Activated CD8-positive, alpha-beta memory T cell treated with anti-CD3 and anti-CD28 coated beads, Interleukin-2, amount 10 ng/mL, durations not matched to agents 7 days and 5 days (primary cell): ENCODE data around the gene PES1. TPM values are rescaled to one million over a fixed set of nuclear protein-coding genes. Genes with fewer than 3 reads are reported as not detected.
"Not testable (repeated sequence)": the region's sequence is repeated elsewhere in the genome, so short reads cannot be mapped to it uniquely, and the experiment has no call there.

Source experiments
- ATAC-seq: fragments of 150-1000 bp; cut with Tn5 transposase; one replicate; pipeline ENCODE4 v1.10.0; 2021; ENCODE audit warnings: moderate library complexity
- CTCF ChIA-PET: fragments of 350-600 bp; sonication (Branson Sonifier 250); formaldehyde crosslinking; loops from one replicate; lab custom pipeline; 2021; ENCODE audit warnings: antibody characterized with exemption; lab: Charles Lee
- DNase-seq: peaks from one replicate; pipeline ENCODE4 v3.0.0-alpha.2; 2020
- H3K27ac Mint-ChIP-seq: one replicate; pipeline ENCODE4 v1.8.0; 2021; ENCODE audit warnings: mild to moderate bottlenecking, mixed read lengths
- H3K27me3 Mint-ChIP-seq: one replicate; pipeline ENCODE4 v1.8.0; 2021; ENCODE audit warnings: mixed read lengths
- H3K36me3 Mint-ChIP-seq: one replicate; pipeline ENCODE4 v1.8.0; 2021; ENCODE audit warnings: mild to moderate bottlenecking, mixed read lengths
- H3K4me1 Mint-ChIP-seq: one replicate; pipeline ENCODE4 v1.8.0; 2021; ENCODE audit warnings: mixed read lengths
- H3K4me3 Mint-ChIP-seq: one replicate; pipeline ENCODE4 v1.8.0; 2021; ENCODE audit warnings: mild to moderate bottlenecking, moderate library complexity, mixed read lengths
- H3K9me3 Mint-ChIP-seq: one replicate; pipeline ENCODE4 v1.8.0; 2022; ENCODE audit warnings: low read depth, mixed read lengths
- total RNA-seq, 2 experiments: library from RNA; stranded (reverse); gene quantifications; one replicate each; pipeline ENCODE4 v1.2.3, GENCODE V29; 2021

PES1 gene
- total RNA-seq, 2 experiments from 2014 or later: 56.2 to 91.5 TPM

- no peaks in the 10 kb centered on the region for H3K27me3 Mint-ChIP-seq
- H3K36me3 Mint-ChIP-seq: no peaks in the 10 kb centered on the region
- peaks cover 37% of the 10 kb centered on the region for H3K4me1 Mint-ChIP-seq
- H3K4me3 Mint-ChIP-seq: no peak overlapping the region
- H3K9me3 Mint-ChIP-seq: no peaks in the 10 kb centered on the region
- H3K27ac Mint-ChIP-seq: no peak overlapping the region
- CTCF ChIA-PET: interaction anchor here (0.9 to 2.6 kb wide), 8 partner anchors 10 to 804 kb away, joined by 3 to 13 read pairs (median 4); partner anchors contain the start of gene PES1
- DNase-seq (peak; percentile 64), ATAC-seq (peak; percentile 47)
These were observed 13.9 kb upstream of the PES1 start for GRCh38 chr22:30605449-30606110.

- CTCF ChIA-PET: interaction anchor here (0.7 to 1.7 kb wide), 6 partner anchors 9 to 711 kb away, joined by 3 to 7 read pairs (median 3); partner anchors contain the start of gene SEC14L2
- H3K4me1 Mint-ChIP-seq: peaks cover 36% of the 10 kb centered on the region
- no peaks in the 10 kb centered on the region for H3K36me3 Mint-ChIP-seq
These were observed 13.0 kb upstream of the PES1 start for GRCh38 chr22:30604723-30605122.

GRCh38 chr22:30603801-30604200, 12.1 kb upstream of the PES1 start:
- no peak for DNase-seq
- H3K9me3 Mint-ChIP-seq: no peaks in the 10 kb centered on the region

More at GRCh38 chr22:30604723-30605122, 13.0 kb upstream of the PES1 start:
- Mint-ChIP-seq H3K27me3 (no peaks in the 10 kb centered on the region), H3K9me3 (no peaks in the 10 kb centered on the region), H3K4me3 (no peak overlapping the region), H3K27ac (no peak overlapping the region)
- ATAC-seq (no peak), DNase-seq (no peak)

GRCh38 chr22:30602049-30602448, 10.3 kb upstream of the PES1 start:
- H3K27me3 Mint-ChIP-seq: no peaks in the 10 kb centered on the region
- no peak for DNase-seq
- H3K27ac Mint-ChIP-seq: no peak overlapping the region
- peaks cover 13% of the 10 kb centered on the region for H3K4me1 Mint-ChIP-seq
- no peak for ATAC-seq
- H3K4me3 Mint-ChIP-seq: no peak overlapping the region
- CTCF ChIA-PET: interaction anchor here (0.7 to 2.1 kb wide), 6 partner anchors 9 to 314 kb away, joined by 3 to 8 read pairs (median 3); no protein-coding TSS in a partner anchor
- no peaks in the 10 kb centered on the region for H3K9me3 Mint-ChIP-seq
- H3K36me3 Mint-ChIP-seq: no peaks in the 10 kb centered on the region

More at GRCh38 chr22:30603801-30604200, 12.1 kb upstream of the PES1 start:
- H3K4me1 Mint-ChIP-seq: peaks cover 28% of the 10 kb centered on the region
- no peaks in the 10 kb centered on the region for H3K27me3 Mint-ChIP-seq
- no peak overlapping the region for H3K27ac Mint-ChIP-seq
- CTCF ChIA-PET: interaction anchor here (0.6 to 1.7 kb wide), 4 partner anchors 11 to 712 kb away, joined by 3 to 7 read pairs (median 3); no protein-coding TSS in a partner anchor
- H3K4me3 Mint-ChIP-seq: no peak overlapping the region
- H3K36me3 Mint-ChIP-seq: no peaks in the 10 kb centered on the region
- ATAC-seq: no peak

- CTCF ChIA-PET: interaction anchor here (0.7 to 2.1 kb wide), 7 partner anchors 8 to 314 kb away, joined by 3 to 8 read pairs (median 3); no protein-coding TSS in a partner anchor
- H3K9me3 Mint-ChIP-seq: no peaks in the 10 kb centered on the region
- peaks cover 11% of the 10 kb centered on the region for H3K4me1 Mint-ChIP-seq
- no peaks in the 10 kb centered on the region for H3K36me3 Mint-ChIP-seq
- no peak for DNase-seq
- H3K27me3 Mint-ChIP-seq: no peaks in the 10 kb centered on the region
- no peak for ATAC-seq
- H3K4me3 Mint-ChIP-seq: no peak overlapping the region
- H3K27ac Mint-ChIP-seq: no peak overlapping the region
These were observed 9.8 kb upstream of the PES1 start for GRCh38 chr22:30601464-30601863.

- CTCF ChIA-PET: interaction anchor here (1.1 to 2.1 kb wide), 4 partner anchors 34 to 313 kb away, joined by 3 to 8 read pairs (median 6); no protein-coding TSS in a partner anchor
- Mint-ChIP-seq H3K27ac (no peak overlapping the region), H3K4me1 (peaks cover 7% of the 10 kb centered on the region), H3K4me3 (no peak overlapping the region), H3K36me3 (no peaks in the 10 kb centered on the region), H3K9me3 (no peaks in the 10 kb centered on the region), H3K27me3 (no peaks in the 10 kb centered on the region)
- ATAC-seq (no peak), DNase-seq (no peak)
These were observed 9.2 kb upstream of the PES1 start for GRCh38 chr22:30600921-30601320.

- Mint-ChIP-seq H3K4me1 (peaks cover 2% of the 10 kb centered on the region), H3K27ac (no peak overlapping the region), H3K27me3 (peaks cover 6% of the 10 kb centered on the region), H3K9me3 (no peaks in the 10 kb centered on the region), H3K36me3 (no peaks in the 10 kb centered on the region), H3K4me3 (no peak overlapping the region)
- no peak for ATAC-seq
- DNase-seq: no peak
- CTCF ChIA-PET: interaction anchor here (1.3 to 2.2 kb wide), 2 partner anchors 9 to 35 kb away, joined by 4 to 9 read pairs; no protein-coding TSS in a partner anchor
These were observed 7.3 kb upstream of the PES1 start for GRCh38 chr22:30598986-30599385.

- H3K4me3 Mint-ChIP-seq: no peak overlapping the region
- H3K27ac Mint-ChIP-seq: no peak overlapping the region
- ATAC-seq: no peak
- CTCF ChIA-PET: interaction anchor here (2.2 kb wide), 1 partner anchor 38 kb away, joined by 9 read pairs; no protein-coding TSS in a partner anchor
- no peaks in the 10 kb centered on the region for H3K9me3 Mint-ChIP-seq
- DNase-seq: no peak
- no peaks in the 10 kb centered on the region for H3K36me3 Mint-ChIP-seq
- peaks cover 1% of the 10 kb centered on the region for H3K4me1 Mint-ChIP-seq
- H3K27me3 Mint-ChIP-seq: peaks cover 13% of the 10 kb centered on the region
These were observed 5.2 kb upstream of the PES1 start for GRCh38 chr22:30596886-30597285.

GRCh38 chr22:30596199-30596598, 4.5 kb upstream of the PES1 start:
- DNase-seq: no peak
- CTCF ChIA-PET: interaction anchor here (0.8 to 1.2 kb wide), 2 partner anchors 8 to 10 kb away, joined by 3 to 4 read pairs; no protein-coding TSS in a partner anchor
- no peak overlapping the region for H3K27ac Mint-ChIP-seq
- ATAC-seq: no peak
- no peaks in the 10 kb centered on the region for H3K9me3 Mint-ChIP-seq
- H3K4me3 Mint-ChIP-seq: no peak overlapping the region
- H3K4me1 Mint-ChIP-seq: peaks cover 1% of the 10 kb centered on the region
- no peaks in the 10 kb centered on the region for H3K36me3 Mint-ChIP-seq
- H3K27me3 Mint-ChIP-seq: peaks cover 13% of the 10 kb centered on the region

GRCh38 chr22:30592360-30592713, 627 bp upstream of the PES1 start:
- H3K4me1 Mint-ChIP-seq, H3K27ac Mint-ChIP-seq, H3K36me3 Mint-ChIP-seq, ATAC-seq, H3K4me3 Mint-ChIP-seq, DNase-seq, H3K9me3 Mint-ChIP-seq: not testable (repeated sequence)
- CTCF ChIA-PET: interaction anchor here (1.0 to 1.7 kb wide), 5 partner anchors 12 to 491 kb away, joined by 3 to 7 read pairs (median 4); no protein-coding TSS in a partner anchor
- peaks cover 13% of the 10 kb centered on the region for H3K27me3 Mint-ChIP-seq

GRCh38 chr22:30591191-30591587, 521 bp downstream of the PES1 start:
- Mint-ChIP-seq H3K4me1 (peaks cover 1% of the 10 kb centered on the region), H3K36me3 (peaks cover 15% of the 10 kb centered on the region), H3K27ac (no peak overlapping the region), H3K4me3 (no peak overlapping the region), H3K27me3 (peaks cover 13% of the 10 kb centered on the region), H3K9me3 (no peaks in the 10 kb centered on the region)
- ATAC-seq (peak; percentile 1), DNase-seq (no peak)
- CTCF ChIA-PET: interaction anchor here (1.0 to 2.4 kb wide), 4 partner anchors 11 to 329 kb away, joined by 3 to 13 read pairs (median 4); partner anchors contain the start of gene TCN2

- no peak for DNase-seq
- no peak for ATAC-seq
- CTCF ChIA-PET: no interaction called here
- Mint-ChIP-seq H3K27ac (no peak overlapping the region), H3K36me3 (peaks cover 27% of the 10 kb centered on the region), H3K27me3 (no peaks in the 10 kb centered on the region), H3K4me1 (no peaks in the 10 kb centered on the region), H3K4me3 (no peak overlapping the region), H3K9me3 (no peaks in the 10 kb centered on the region)
These were observed 5.3 kb downstream of the PES1 start for GRCh38 chr22:30586414-30586813.

GRCh38 chr22:30584441-30584840, 7.3 kb downstream of the PES1 start:
- Mint-ChIP-seq H3K27ac (no peak overlapping the region), H3K36me3 (peaks cover 42% of the 10 kb centered on the region), H3K9me3 (no peaks in the 10 kb centered on the region), H3K4me1 (no peaks in the 10 kb centered on the region), H3K27me3 (no peaks in the 10 kb centered on the region), H3K4me3 (no peak overlapping the region)
- DNase-seq (no peak), ATAC-seq (no peak)
- CTCF ChIA-PET: no interaction called here
